Measurements from ENCODE around the gene ADAM30. TPM values are rescaled to one million over a fixed set of nuclear protein-coding genes. Genes with fewer than 3 reads are reported as not detected.

The ADAM30 gene
- total RNA-seq (2014; rRNA removed; shearing (Covaris generic); ENCODE audit: low replicate concordance): not detected in 2 replicates

DNA sequence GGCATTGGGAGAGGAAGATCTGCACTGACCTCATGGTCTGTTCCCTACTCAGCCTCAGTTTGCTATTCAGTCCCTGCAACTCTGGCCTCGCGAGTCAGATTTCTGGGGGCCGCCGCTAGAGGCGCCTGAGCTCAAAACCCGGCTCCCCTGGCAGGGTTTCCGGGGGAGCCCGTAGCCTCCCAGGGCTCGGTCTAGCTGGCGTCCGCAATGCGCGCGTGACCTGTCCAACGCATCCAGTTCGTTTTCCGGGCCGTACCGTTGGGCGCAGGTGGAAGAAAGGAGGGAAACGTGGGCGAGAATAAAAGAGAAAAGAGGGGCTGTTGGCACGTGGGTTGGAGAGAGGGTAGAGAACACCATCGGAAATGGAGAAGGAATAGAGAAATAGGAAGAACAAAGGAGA, at the start of gene ADAM30:
Gene ADAM30 (minus strand): TSS at position 213 of the 400 bp plus-strand sequence. CDS start 179 bp downstream, at position 34.
- no peak for DNase-seq
- H3K36me3 ChIP-seq: no peaks in the 10 kb centered on the region
- H3K4me3 ChIP-seq: no peak within 1 kb of the TSS
- H3K9me3 ChIP-seq: no peaks in the 10 kb centered on the region
- H3K27me3 ChIP-seq: no peaks in the 10 kb centered on the region

DNA sequence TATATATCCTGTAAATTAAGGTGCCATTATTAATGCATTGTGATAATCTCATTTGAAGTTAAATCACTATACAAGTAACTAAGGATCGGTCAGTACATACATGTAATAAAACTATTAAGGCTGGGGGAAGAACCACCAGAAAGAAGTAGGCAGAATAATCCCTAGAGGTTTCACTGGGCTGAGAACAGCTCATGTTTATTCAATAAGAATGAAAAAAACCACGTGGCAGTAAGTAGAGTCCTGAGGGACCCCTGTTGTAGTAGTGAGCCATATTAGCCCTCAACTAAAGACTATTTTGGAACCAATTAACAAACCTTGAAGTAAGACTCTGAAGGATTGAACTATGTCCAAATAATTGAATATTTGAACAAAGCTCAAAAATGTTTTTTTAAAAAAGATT, 46.9 kb upstream of the ADAM30 start:
- no peak overlapping the region for H3K4me3 ChIP-seq
- no peaks in the 10 kb centered on the region for H3K27me3 ChIP-seq
- H3K9me3 ChIP-seq: peaks cover 15% of the 10 kb centered on the region
- peaks cover 88% of the 10 kb centered on the region for H3K36me3 ChIP-seq
- no peak for DNase-seq

DNA sequence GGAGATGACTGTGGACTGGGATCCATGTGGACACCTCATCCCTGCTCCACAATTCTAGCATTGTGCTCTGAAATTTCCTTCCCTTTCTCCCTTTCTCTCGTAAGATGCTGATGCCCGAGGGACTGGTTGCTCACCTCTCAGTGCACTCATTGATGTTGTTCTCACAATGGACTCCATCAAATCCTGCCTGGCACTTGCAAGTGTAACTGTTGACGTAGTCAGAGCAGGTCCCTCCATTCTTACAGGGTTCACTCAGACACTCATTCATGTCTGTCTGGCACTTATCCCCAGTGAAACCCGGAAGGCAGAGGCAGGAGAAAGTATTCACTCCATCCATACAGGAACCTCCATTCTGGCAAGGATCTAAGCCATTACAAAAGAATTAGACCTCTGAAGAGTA, 45.1 kb upstream of the ADAM30 start:
- no peaks in the 10 kb centered on the region for H3K27me3 ChIP-seq
- no peak for DNase-seq
- H3K36me3 ChIP-seq: peaks cover 90% of the 10 kb centered on the region
- H3K9me3 ChIP-seq: peaks cover 15% of the 10 kb centered on the region
- no peak overlapping the region for H3K4me3 ChIP-seq

DNA sequence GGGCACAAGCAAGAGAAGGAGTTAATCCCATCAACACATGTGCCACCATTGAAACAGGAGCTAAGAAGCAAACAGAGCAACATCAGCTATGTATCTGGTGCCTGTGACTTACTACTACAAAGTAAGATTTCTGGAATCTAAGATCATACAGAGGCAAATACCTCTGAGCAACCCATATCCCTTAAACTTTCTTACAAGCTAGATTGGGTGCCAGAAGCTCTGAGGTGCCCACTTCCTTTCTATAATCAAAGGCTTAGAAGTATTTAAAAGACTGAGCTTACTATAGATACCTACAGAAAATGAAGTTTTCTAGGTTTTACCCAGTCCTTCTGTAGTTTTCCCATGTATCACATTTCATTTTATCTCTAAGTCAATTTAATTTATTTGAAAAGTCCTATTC, 44.4 kb upstream of the ADAM30 start:
- Histone ChIP-seq H3K4me3 (no peak overlapping the region), H3K9me3 (peaks cover 15% of the 10 kb centered on the region), H3K27me3 (no peaks in the 10 kb centered on the region), H3K36me3 (peaks cover 93% of the 10 kb centered on the region)
- no peak for DNase-seq

DNA sequence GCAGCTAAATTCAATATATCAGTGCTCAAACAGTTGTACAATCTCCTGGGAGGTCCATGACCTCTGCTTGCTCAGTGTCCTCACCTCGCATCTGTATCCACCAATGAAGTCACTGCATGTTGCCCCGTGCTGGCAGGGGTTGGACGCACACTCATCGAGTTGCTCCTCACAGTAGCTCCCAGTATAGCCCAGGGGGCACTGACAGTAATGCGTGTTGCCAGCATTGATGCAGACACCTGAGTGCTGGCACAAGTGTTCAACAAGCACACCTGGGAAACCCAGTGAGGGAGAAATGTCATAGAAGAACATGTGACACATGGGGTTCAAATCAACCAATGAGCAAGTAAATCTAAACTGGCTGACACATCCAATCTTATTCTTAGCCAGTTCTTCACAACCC, 40.9 kb upstream of the ADAM30 start:
- Histone ChIP-seq H3K36me3 (peaks cover 98% of the 10 kb centered on the region), H3K27me3 (no peaks in the 10 kb centered on the region), H3K9me3 (peaks cover 26% of the 10 kb centered on the region), H3K4me3 (no peak overlapping the region)
- DNase-seq: no peak

DNA sequence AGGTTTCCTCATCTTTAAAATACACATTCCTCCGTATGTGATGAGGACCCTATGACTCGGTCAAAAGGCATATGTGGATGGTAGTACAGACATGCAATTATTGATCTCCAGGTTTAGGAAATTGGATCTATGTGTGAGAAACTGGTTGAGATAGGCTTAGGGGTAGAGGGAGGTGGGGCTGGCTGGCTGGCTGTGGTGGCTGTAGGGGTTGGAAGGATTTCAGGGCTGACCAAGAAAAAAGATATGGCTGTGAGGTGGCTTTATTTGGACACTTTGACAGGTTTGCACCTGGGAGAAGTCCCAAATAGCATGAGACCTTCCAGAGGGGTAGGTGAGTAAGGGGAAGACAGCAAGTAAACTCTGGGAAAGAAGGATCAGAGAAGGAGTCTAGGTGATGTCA, 39.6 kb upstream of the ADAM30 start:
- Histone ChIP-seq H3K36me3 (peaks cover 92% of the 10 kb centered on the region), H3K9me3 (peaks cover 26% of the 10 kb centered on the region), H3K27me3 (no peaks in the 10 kb centered on the region), H3K4me3 (no peak overlapping the region)
- DNase-seq: no peak

DNA sequence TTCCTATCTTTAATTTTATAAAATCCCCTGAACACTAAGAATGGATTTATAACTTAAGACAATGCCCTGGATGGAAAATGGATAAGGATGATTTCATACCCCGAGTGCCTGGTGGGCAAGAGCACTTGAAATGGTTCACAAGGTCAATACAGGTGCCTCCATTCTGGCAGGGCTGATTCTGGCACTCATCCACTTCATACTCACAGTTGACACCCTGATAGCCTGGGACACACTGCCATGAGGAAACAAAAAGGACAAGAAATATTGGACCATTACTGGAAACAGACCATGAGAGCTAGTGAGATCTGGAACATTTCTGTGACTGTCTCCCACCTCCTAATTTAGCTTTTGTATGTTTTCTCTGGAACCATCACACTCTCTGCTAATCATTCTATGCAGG, 39.1 kb upstream of the ADAM30 start:
- no peaks in the 10 kb centered on the region for H3K27me3 ChIP-seq
- DNase-seq: no peak
- no peak overlapping the region for H3K4me3 ChIP-seq
- H3K36me3 ChIP-seq: peaks cover 88% of the 10 kb centered on the region
- peaks cover 26% of the 10 kb centered on the region for H3K9me3 ChIP-seq

DNA sequence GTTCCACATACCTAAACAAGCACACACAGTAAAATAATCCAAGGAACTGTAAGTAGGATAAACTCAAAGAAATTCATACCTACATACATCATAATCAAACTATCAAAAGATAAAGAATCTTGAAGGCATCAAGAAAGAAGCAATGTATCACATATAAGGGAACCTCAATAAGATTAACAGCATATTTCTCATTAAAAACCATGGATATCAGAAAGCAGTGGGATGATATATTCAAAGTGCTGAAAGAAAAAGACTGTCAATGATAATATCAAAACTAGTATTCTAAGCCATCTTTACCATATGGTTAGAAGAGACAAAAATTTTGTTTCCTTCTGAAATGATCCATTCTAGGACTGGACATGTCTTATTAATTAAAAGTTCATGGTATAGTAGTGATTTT, 37.1 kb upstream of the ADAM30 start:
- DNase-seq: no peak
- peaks cover 87% of the 10 kb centered on the region for H3K36me3 ChIP-seq
- no peaks in the 10 kb centered on the region for H3K27me3 ChIP-seq
- H3K9me3 ChIP-seq: peaks cover 26% of the 10 kb centered on the region
- H3K4me3 ChIP-seq: no peak overlapping the region

DNA sequence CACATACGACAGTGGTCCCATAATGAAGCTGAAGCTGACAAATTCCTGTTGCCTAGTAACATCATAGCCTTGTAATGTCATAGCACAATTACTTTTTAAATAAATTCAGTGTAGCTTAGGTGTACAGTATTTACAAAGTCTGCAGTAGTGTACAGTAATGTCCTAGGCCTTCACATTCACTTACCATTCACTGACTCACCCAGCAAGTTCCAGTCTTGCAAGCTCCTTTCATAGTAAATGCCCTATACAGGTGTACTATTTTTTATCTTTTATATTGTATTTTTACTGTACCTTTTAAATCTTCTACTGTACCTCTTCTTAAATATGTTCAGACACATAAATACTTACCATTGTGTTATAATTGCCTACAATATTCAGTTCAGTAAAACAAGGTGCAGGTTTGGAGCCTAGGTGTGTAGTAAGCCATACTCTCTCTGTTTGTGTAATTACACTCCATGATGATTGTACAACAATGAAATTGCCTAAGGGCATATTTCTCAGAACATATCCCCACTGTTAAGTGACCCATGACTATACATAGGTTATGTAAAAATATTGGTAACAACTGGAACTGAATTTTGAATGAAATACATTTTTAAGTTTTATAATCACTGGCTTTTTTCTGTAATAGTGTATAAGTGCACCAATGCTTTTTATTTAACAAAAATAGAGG, 33.5 kb upstream of the ADAM30 start:
- H3K4me3 ChIP-seq: no peak overlapping the region
- peaks cover 83% of the 10 kb centered on the region for H3K36me3 ChIP-seq
- peaks cover 20% of the 10 kb centered on the region for H3K9me3 ChIP-seq
- H3K27me3 ChIP-seq: no peaks in the 10 kb centered on the region
- DNase-seq: no peak

DNA sequence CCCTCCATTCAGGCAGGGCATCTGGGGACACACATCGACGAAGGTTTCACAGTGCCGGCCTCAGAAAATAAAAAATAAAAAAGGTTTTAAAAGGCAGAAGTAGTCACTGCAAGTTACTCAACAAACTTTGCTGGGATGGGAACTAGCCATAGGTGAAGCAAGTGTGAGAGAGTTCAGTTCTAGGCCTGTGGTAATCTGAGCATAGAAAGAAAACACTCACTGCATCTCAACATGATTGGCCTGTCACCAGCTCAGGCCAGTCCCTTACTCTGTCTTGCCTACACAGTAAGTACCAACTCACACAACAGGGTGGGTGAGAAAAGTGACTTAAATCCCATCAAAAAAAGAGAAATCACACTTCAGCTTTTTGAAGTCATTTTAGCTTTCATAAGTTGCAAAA, 30.2 kb upstream of the ADAM30 start:
- H3K36me3 ChIP-seq: peaks cover 85% of the 10 kb centered on the region

DNA sequence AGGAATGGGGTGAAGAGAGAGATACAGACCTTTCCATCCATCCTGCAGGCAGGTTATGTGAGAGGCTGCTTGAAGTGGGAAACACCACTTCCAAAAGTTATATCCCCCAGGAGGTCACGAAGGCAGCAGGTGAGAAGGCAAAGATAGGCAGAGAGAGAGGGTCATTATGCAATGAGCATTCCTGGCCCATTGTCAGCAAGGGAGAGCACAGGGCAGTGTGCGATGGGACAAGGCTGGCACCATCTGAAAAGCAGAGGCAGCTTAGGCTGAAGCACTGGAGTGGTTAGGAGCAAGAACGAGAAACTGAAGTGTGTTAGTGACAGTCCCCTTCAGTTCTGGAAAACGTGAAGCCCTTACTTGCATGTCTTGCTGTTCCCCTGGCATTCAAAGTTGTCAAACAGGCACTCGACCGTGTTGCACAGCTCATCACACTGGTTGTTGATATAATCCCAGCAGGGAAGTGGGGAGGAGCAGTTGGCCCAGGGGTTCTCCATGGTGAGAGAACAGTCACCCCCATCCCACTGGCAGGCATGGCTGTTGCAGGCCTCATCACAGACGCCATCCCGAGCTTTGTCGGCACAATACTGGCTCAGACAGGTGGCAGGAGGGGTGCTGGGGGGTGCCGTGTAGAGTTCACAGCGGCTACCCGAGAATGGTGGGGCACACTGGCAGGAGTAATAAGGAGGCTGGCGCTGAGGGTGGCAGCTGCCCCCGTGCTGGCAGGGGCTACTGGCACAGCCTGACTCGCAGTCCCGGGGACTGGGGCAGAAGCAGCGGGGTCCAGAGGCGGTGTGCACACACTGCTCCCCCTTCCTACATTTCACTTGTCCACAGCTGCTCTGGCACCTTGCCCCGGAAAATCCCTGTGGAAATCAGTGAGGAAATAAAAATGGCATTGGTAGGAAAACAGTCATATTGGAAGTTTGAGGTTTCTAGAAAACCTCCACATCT, 28.9 kb upstream of the ADAM30 start:
- Histone ChIP-seq H3K9me3 (no peaks in the 10 kb centered on the region), H3K27me3 (no peaks in the 10 kb centered on the region), H3K36me3 (peaks cover 90% of the 10 kb centered on the region), H3K4me3 (no peak overlapping the region)
- DNase-seq: no peak

More for the DNA sequence above, 30.2 kb upstream of the ADAM30 start:
- H3K9me3 ChIP-seq: no peaks in the 10 kb centered on the region
- H3K27me3 ChIP-seq: no peaks in the 10 kb centered on the region
- H3K4me3 ChIP-seq: no peak overlapping the region
- no peak for DNase-seq

DNA sequence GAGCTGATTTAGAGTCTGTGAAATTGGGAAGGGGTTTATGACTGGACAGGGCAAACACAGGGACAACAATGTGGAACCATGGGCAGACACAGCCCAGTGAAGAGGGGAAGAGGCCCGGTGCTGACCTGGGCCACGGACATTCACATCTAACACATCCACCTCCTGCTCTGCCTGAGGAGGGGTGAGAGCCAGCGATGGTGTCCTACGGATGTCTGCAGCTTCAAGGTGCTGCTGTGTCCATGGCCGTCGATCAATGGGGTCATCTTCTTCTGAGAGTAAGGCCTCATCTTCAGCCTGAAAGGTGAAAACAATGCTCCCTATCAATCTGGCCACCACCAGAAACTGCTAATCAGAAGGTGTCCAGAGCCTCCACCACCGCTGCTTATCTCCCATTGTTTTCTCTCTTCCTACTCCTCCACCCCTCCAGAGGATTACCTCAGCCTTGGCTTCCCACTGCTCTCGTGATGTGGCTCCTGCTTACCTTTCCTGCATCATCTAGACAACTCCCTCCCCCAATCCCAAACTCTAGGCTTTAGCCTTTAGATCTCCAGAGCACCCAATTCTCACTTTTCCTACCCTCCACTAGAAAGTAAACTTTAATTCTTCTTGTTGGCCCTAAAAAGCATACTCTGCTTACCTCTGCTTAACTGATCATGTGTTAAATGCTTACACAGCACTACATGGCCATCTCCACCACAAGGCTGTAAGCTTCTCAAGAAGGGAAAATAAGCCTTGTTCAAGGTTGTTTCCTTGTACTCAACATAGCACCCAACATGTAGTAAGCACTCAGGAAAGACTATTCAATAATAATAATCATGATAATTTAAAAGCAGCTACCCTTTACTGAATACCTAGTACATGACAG, 24.0 kb upstream of the ADAM30 start:
- DNase-seq: no peak
- no peak overlapping the region for H3K4me3 ChIP-seq
- peaks cover 96% of the 10 kb centered on the region for H3K36me3 ChIP-seq
- no peaks in the 10 kb centered on the region for H3K9me3 ChIP-seq
- no peaks in the 10 kb centered on the region for H3K27me3 ChIP-seq

DNA sequence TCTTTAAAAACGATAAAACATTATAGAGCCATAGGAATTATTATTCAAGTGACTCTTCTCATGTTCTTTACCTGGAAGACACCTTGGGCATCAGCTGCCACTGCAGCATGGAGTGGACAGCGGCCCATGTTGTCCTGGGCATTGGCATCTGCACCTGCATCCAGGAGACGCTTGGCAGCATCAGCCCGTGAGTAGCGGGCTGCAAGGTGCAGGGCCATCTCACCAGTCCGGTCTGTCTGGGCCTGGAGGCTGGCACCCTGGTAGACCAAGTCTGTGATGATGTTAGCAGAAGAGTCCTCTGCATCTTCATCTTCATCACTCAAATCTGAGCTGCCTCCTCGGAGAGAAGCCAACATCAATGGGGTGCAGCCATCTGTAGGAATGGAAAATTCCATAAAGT, 22.9 kb upstream of the ADAM30 start:
- H3K4me3 ChIP-seq: no peak overlapping the region
- DNase-seq: no peak
- no peaks in the 10 kb centered on the region for H3K27me3 ChIP-seq
- peaks cover 96% of the 10 kb centered on the region for H3K36me3 ChIP-seq
- H3K9me3 ChIP-seq: no peaks in the 10 kb centered on the region

DNA sequence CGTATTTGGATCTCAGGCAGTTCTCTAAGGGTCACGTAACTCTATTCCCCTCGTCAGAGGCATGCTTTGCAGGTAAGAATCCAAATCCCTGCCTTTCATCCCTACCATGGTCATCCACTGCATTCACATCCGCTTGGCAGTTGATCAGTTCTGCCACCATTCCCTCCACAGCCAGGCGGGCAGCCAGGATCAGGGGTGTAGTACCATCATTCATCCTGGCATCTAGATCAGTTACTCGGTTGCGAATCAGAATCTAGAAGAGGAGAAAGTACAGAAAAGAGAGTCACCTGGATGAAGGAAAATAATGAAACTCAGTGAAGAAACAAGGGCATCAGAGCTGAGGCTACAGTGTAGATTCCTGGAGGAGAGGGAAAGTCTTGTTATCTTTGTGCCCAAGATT, 22.0 kb upstream of the ADAM30 start:
- H3K36me3 ChIP-seq: peaks cover 96% of the 10 kb centered on the region
- no peaks in the 10 kb centered on the region for H3K27me3 ChIP-seq
- H3K4me3 ChIP-seq: no peak overlapping the region
- no peaks in the 10 kb centered on the region for H3K9me3 ChIP-seq
- DNase-seq: no peak

DNA sequence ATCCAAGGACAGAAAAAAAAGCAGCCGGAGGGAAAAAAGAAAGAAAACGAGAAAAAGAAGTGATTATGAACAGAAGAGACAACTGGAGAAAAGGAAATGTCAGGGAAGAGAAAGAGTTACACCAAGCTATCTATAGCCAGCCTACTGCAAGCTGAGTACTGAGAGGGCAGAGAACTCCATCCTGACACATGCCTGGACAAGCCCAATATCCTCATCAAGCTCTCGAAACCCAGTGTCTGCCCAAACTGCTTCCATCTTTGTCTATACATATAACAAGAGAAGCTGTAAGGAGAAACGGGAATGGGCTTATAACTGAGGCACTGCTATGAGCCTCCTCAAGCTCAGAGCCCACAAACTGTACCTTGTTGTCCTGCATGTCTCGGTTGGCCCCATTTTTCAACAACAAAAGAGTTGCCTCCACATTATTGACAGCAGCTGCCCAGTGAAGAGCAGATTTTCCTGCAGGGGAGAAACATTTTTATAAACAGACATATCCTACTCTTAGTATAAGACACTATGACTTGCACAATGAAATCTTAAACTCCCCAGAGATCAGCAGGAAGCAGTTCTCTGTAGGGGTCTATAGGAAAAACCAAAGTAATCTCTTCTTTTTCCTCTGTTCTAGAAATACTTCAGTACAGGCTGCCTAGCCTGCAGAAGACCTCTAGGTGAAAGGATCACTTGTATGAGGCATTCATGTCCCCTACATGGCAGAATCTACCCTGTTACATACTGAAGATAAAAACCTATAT, 21.2 kb upstream of the ADAM30 start:
- H3K9me3 ChIP-seq: no peaks in the 10 kb centered on the region
- DNase-seq: no peak
- H3K36me3 ChIP-seq: peaks cover 96% of the 10 kb centered on the region
- H3K27me3 ChIP-seq: no peaks in the 10 kb centered on the region
- no peak overlapping the region for H3K4me3 ChIP-seq

DNA sequence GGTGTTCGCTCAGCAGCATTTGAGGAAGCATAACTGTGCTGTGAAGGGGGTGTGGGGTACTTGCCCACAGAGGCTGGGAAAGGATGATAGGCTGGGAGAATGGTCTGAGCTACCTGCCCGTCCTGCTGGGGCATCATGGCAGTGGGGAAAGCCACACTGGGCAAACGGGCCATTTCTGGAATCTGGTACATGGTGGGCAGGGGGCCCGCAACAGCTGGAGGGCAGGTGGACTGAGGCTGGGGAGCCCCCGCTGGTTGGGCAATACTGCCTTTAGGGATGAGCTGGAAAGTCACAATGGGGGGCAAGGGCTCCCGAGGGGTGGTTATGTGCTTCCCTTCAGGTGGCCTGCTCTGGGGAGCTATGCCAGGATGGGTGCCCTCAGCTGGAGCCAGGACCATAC, 19.2 kb upstream of the ADAM30 start:
- DNase-seq: no peak
- Histone ChIP-seq H3K36me3 (peaks cover 91% of the 10 kb centered on the region), H3K4me3 (no peak overlapping the region)

More for the DNA sequence above, 19.2 kb upstream of the ADAM30 start:
- H3K9me3 ChIP-seq: no peaks in the 10 kb centered on the region
- H3K27me3 ChIP-seq: no peaks in the 10 kb centered on the region

Data from MG63 (cell line).